IMR-90 (cell line): ENCODE results near the gene DNAH17. TPM values are rescaled to one million over a fixed set of nuclear protein-coding genes. Genes with fewer than 3 reads are reported as not detected.

ENCODE experiments used
- ATAC-seq: fragments of 200-7000 bp; cut with Tn5 transposase; 2 replicates; pipeline ENCODE4 v1.9.1; 2020; ENCODE audit warnings: low read depth, mild to moderate bottlenecking, moderate library complexity
- BruUV-seq: library from RNA; stranded (reverse); fragments of 400-500 nt; replicated peaks from 2 replicates; lab custom pipeline; 2021; lab: Mats Ljungman, UMichigan
- CTCF ChIA-PET: fragments of 300-600 bp; formaldehyde crosslinking; extraction: SDS; loops from one replicate; lab custom pipeline; 2021; ENCODE audit warnings: antibody characterized with exemption; lab: Yijun Ruan, JAX
- POLR2A ChIA-PET: fragments of 300-600 bp; sonication (Branson Sonifier 250); formaldehyde crosslinking; loops from one replicate; lab custom pipeline; 2022; ENCODE audit warnings: antibody characterized with exemption; ENCODE audit not compliant: unreplicated experiment; lab: Charles Lee
- DNase-seq: peaks from one replicate; pipeline ENCODE4 v3.0.0; 2013
- H2AFZ ChIP-seq: replicated peaks from 2 replicates; pipeline ENCODE3; 2013; ENCODE audit warnings: low read length, mild to moderate bottlenecking; ENCODE audit not compliant: poor library complexity
- H2AK5ac ChIP-seq: 2 replicates; pipeline ENCODE4 v1.6.1; 2013; ENCODE audit warnings: low read depth, low read length, inconsistent platforms
- H2AK9ac ChIP-seq: replicated peaks from 2 replicates; pipeline ENCODE3; 2013; ENCODE audit warnings: mild to moderate bottlenecking, low read depth, low read length, moderate library complexity; ENCODE audit not compliant: poor library complexity
- H2BK120ac ChIP-seq: 2 replicates; pipeline ENCODE4 v1.6.1; 2013; ENCODE audit warnings: low read depth, low read length, inconsistent platforms
- H2BK15ac ChIP-seq: 3 replicates; pipeline ENCODE4 v1.6.1; 2013; ENCODE audit warnings: low read depth, low read length, inconsistent platforms
- H2BK20ac ChIP-seq: 2 replicates; pipeline ENCODE4 v1.6.1; 2013; ENCODE audit warnings: low read depth, mild to moderate bottlenecking, inconsistent platforms, low read length, moderate library complexity
- H2BK5ac ChIP-seq: 2 replicates; pipeline ENCODE4 v1.6.1; 2013; ENCODE audit warnings: mild to moderate bottlenecking, low read depth, low read length, inconsistent platforms; ENCODE audit not compliant: poor library complexity, severe bottlenecking
- H3K14ac ChIP-seq: replicated peaks from 2 replicates; pipeline ENCODE4 v1.6.1; 2013; ENCODE audit warnings: low read depth, low read length, inconsistent platforms
- H3K18ac ChIP-seq: 2 replicates; pipeline ENCODE4 v1.6.1; 2013; ENCODE audit warnings: low read depth, low read length, control low read depth
- H3K23ac ChIP-seq: 2 replicates; pipeline ENCODE4 v1.6.1; 2013; ENCODE audit warnings: low read depth, low read length, inconsistent platforms
- H3K27ac ChIP-seq: 2 replicates; pipeline ENCODE4 v1.5.1; 2013; ENCODE audit warnings: mild to moderate bottlenecking, control low read depth, low read length; ENCODE audit not compliant: insufficient read depth
- H3K27me3 ChIP-seq: 2 replicates; pipeline ENCODE4 v1.6.1; 2013; ENCODE audit warnings: low read length; ENCODE audit not compliant: control insufficient read depth, insufficient read depth
- H3K36me3 ChIP-seq: 2 replicates; pipeline ENCODE4 v1.6.1; 2013; ENCODE audit warnings: low read length, mixed read lengths; ENCODE audit not compliant: control insufficient read depth, insufficient read depth
- H3K4ac ChIP-seq: 2 replicates; pipeline ENCODE4 v1.6.1; 2013; ENCODE audit warnings: low read depth, low read length, inconsistent platforms
- H3K4me1 ChIP-seq: 2 replicates; pipeline ENCODE4 v1.6.1; 2013; ENCODE audit warnings: low read length, mixed read lengths; ENCODE audit not compliant: control insufficient read depth, insufficient read depth
- H3K4me2 ChIP-seq: 2 replicates; pipeline ENCODE4 v1.6.1; 2013; ENCODE audit warnings: low read depth, mild to moderate bottlenecking, control low read depth, low read length, moderate library complexity
- H3K4me3 ChIP-seq: 2 replicates; pipeline ENCODE4 v1.5.1; 2013; ENCODE audit warnings: low read depth, mild to moderate bottlenecking, control low read depth, low read length, moderate library complexity; ENCODE audit not compliant: insufficient read depth
- H3K56ac ChIP-seq: 2 replicates; pipeline ENCODE4 v1.6.1; 2013; ENCODE audit warnings: low read length, inconsistent platforms; ENCODE audit not compliant: insufficient read depth; ENCODE audit errors: extremely low read depth
- H3K79me1 ChIP-seq, 2 experiments: 2 replicates each; pipeline ENCODE4 v1.6.1; 2013; ENCODE audit warnings: low read length in 2 of 2, inconsistent platforms in 1 of 2, low read depth in 1 of 2
- H3K9ac ChIP-seq: 2 replicates; pipeline ENCODE4 v1.6.1; 2013; ENCODE audit warnings: low read depth, low read length, control low read depth
- H3K9me1 ChIP-seq: 2 replicates; pipeline ENCODE4 v1.6.1; 2013; ENCODE audit warnings: low read length, inconsistent platforms; ENCODE audit not compliant: insufficient read depth
- H3K9me3 ChIP-seq: 2 replicates; pipeline ENCODE4 v1.6.1; 2013; ENCODE audit warnings: low read length; ENCODE audit not compliant: control insufficient read depth, insufficient read depth
- H4K20me1 ChIP-seq: 2 replicates; pipeline ENCODE4 v1.6.1; 2013; ENCODE audit warnings: low read length, inconsistent platforms; ENCODE audit not compliant: insufficient read depth
- H4K5ac ChIP-seq: 2 replicates; pipeline ENCODE4 v1.6.1; 2013; ENCODE audit warnings: mild to moderate bottlenecking, low read depth, low read length, control low read depth
- H4K8ac ChIP-seq, 2 experiments: 2 replicates each; pipeline ENCODE4 v1.6.1; 2013; ENCODE audit warnings: low read depth in 2 of 2, low read length in 2 of 2, control low read depth in 1 of 2, inconsistent platforms in 1 of 2
- H4K91ac ChIP-seq: 2 replicates; pipeline ENCODE4 v1.6.1; 2013; ENCODE audit warnings: low read depth, low read length, inconsistent platforms; ENCODE audit not compliant: insufficient read depth
- CEBPB ChIP-seq: IDR thresholded peaks from 2 replicates; pipeline ENCODE4 v1.6.1; 2012; ENCODE audit warnings: low read depth, low read length, improper control_type of control experiment
- WGBS, 2 experiments: methylation state at CpG; one replicate each; pipeline versions ENCODE4 v1.1.5 to v1.1.7; 2013; ENCODE audit warnings: missing lambda C conversion rate in 2 of 2; ENCODE audit not compliant: insufficient read length in 1 of 2; ENCODE audit errors: extremely low coverage in 2 of 2; 5-methylcytosine and 5-hydroxymethylcytosine counted together
- dilution Hi-C: fragments of 300-500 bp; cut with HindIII; formaldehyde crosslinking; loops from one replicate; pipeline ENCODE4 v1.14.3; 2018; ENCODE audit warnings: low sequenced_read_pairs; ENCODE audit not compliant: unreplicated experiment
- in situ Hi-C: fragments of 300-500 bp; cut with MboI; formaldehyde crosslinking; loops from 3 replicates; pipeline ENCODE4 v1.14.3; 2019; ENCODE audit warnings: low sequenced_read_pairs, inconsistent platforms, mixed read lengths
- intact Hi-C: fragments of 100-400 bp; cut with micrococcal nuclease; formaldehyde crosslinking; loops from 2 replicates; pipeline ENCODE4 v1.10.0; 2022
- polyA plus RNA-seq, 3 experiments: library from polyadenylated mRNA; depleted of rRNA; stranded (reverse); fragments of >200 nt; gene quantifications; 2 replicates each; pipeline ENCODE4 v1.2.3, GENCODE V29; 2012; ENCODE audit warnings: low replicate concordance in 1 of 3
- total RNA-seq: library from RNA; depleted of rRNA; stranded (reverse); fragments of >200 nt; gene quantifications from 2 replicates; pipeline ENCODE4 v1.2.3, GENCODE V29; 2012

DNAH17 gene
- total and polyA plus RNA-seq, 2 of the 4 experiments (the other 2 are of a cell fraction) = not detected

- in situ Hi-C loops = no loop called here
- Histone ChIP-seq H3K9me1 (0 out of 2 replicates have a peak, but pooled peaks cover 2% of the 10 kb centered on the region), H3K56ac (no peak overlapping the region), H2BK5ac (no peak overlapping the region), H3K23ac (no peak overlapping the region), H3K36me3 (no peaks in the 10 kb centered on the region), H3K4me2 (no peak overlapping the region), H4K20me1 (no peaks in the 10 kb centered on the region), H3K27ac (no peak overlapping the region), H2AFZ (no peak overlapping the region), H3K14ac (no peak overlapping the region), H3K18ac (no peak overlapping the region), H2BK120ac (no peak overlapping the region), H3K4me1 (no peaks in the 10 kb centered on the region; the same call in 1 of the 2 replicates), H2BK15ac (no peak overlapping the region), H2AK9ac (peak overlapping the region; percentile 34), H3K9ac (no peak overlapping the region), H3K9me3 (no peaks in the 10 kb centered on the region), H2AK5ac (no peak overlapping the region), H3K79me1 (no peaks in the 10 kb centered on the region), H3K4ac (no peak overlapping the region), H3K27me3 (peaks cover 13% of the 10 kb centered on the region), H4K8ac (no peak overlapping the region), H4K91ac (no peak overlapping the region), H4K5ac (no peak overlapping the region), H3K4me3 (no peak overlapping the region), H2BK20ac (no peak overlapping the region)
- dilution Hi-C loops = no loop called here
- no peak for ATAC-seq
- no TSS peak for BruUV-seq
- no peak for TF ChIP-seq CEBPB
- DNase-seq = no peak
- WGBS, 2 experiments = no CpG with 5 or more reads among the region's 6 CpGs
- CTCF ChIA-PET = no interaction called here
- POLR2A ChIA-PET = no interaction called here
- intact Hi-C loops = loop anchor here (10.0 kb wide), 1 partner anchor 1921 kb away; no protein-coding TSS in a partner anchor
Measured at GRCh38 chr17:78605886-78606285, 28.7 kb upstream of the DNAH17 start.
